PC-3 (cell line): ENCODE results near the gene GSG1L. TPM values are rescaled to one million over a fixed set of nuclear protein-coding genes. Genes with fewer than 3 reads are reported as not detected.

ENCODE experiments used
- ATAC-seq: fragments of 200-7000 bp; cut with Tn5 transposase; 2 replicates; pipeline ENCODE4 v1.9.1; 2020; ENCODE audit warnings: mild to moderate bottlenecking, moderate library complexity
- BruUV-seq: library from RNA; stranded (reverse); fragments of 400-500 nt; replicated peaks from 2 replicates; lab custom pipeline; 2021; lab: Mats Ljungman, UMichigan
- CTCF ChIA-PET: fragments of 300-600 bp; sonication (Branson Sonifier 250); formaldehyde crosslinking; loops from one replicate; lab custom pipeline; 2022; ENCODE audit warnings: antibody characterized with exemption; lab: Charles Lee
- POLR2A ChIA-PET: fragments of 300-600 bp; sonication (Branson Sonifier 250); formaldehyde crosslinking; loops from one replicate; lab custom pipeline; 2022; ENCODE audit warnings: antibody characterized with exemption; ENCODE audit not compliant: unreplicated experiment; lab: Charles Lee
- DNase-seq: peaks from one replicate; pipeline ENCODE4 v3.0.0-alpha.2; 2015
- H2AFZ ChIP-seq: fragments of 300-600 bp; sonication (generic); 2 replicates; pipeline ENCODE4 v1.6.0; 2016; ENCODE audit warnings: antibody characterized with exemption, low read length
- H3F3A ChIP-seq: fragments of 300-600 bp; sonication (generic); one replicate; pipeline ENCODE4 v1.6.0; 2017; ENCODE audit warnings: antibody characterized with exemption, low read length, control low read depth, mild to moderate bottlenecking; ENCODE audit not compliant: unreplicated experiment
- H3K27ac ChIP-seq: fragments of 300-600 bp; sonication (generic); 2 replicates; pipeline ENCODE4 v1.5.1; 2016; ENCODE audit warnings: mild to moderate bottlenecking, low read length
- H3K27me3 ChIP-seq: fragments of 300-600 bp; sonication (generic); 2 replicates; pipeline ENCODE4 v1.6.1; 2016; ENCODE audit warnings: low read length, mixed read lengths
- H3K36me3 ChIP-seq: fragments of 300-600 bp; sonication (generic); 2 replicates; pipeline ENCODE4 v1.6.1; 2016; ENCODE audit warnings: low read depth, mixed run types, low read length, mixed read lengths
- H3K4me1 ChIP-seq: fragments of 300-600 bp; sonication (generic); 2 replicates; pipeline ENCODE4 v1.5.1; 2016; ENCODE audit warnings: low read length; ENCODE audit not compliant: insufficient read depth
- H3K4me2 ChIP-seq: fragments of 300-600 bp; sonication (generic); 2 replicates; pipeline ENCODE4 v1.6.0; 2016; ENCODE audit warnings: low read length
- H3K4me3 ChIP-seq: fragments of 300-600 bp; sonication (generic); 2 replicates; pipeline ENCODE4 v1.5.1; 2016; ENCODE audit warnings: mild to moderate bottlenecking, low read length, mixed read lengths
- H3K79me2 ChIP-seq: fragments of 300-600 bp; sonication (generic); 2 replicates; pipeline ENCODE4 v1.6.1; 2017; ENCODE audit warnings: low read length, mixed read lengths
- H3K9ac ChIP-seq: fragments of 300-600 bp; sonication (generic); 2 replicates; pipeline ENCODE4 v1.6.0; 2016; ENCODE audit warnings: mild to moderate bottlenecking, low read length
- H3K9me2 ChIP-seq: fragments of 300-600 bp; sonication (generic); replicated peaks from 2 replicates; pipeline ENCODE4 v1.6.1; 2016; ENCODE audit warnings: mixed run types, low read length, mixed read lengths
- H3K9me3 ChIP-seq: fragments of 300-600 bp; sonication (generic); 2 replicates; pipeline ENCODE4 v1.6.1; 2016; ENCODE audit warnings: low read length, mixed read lengths
- H4K20me1 ChIP-seq: fragments of 300-600 bp; sonication (generic); 2 replicates; pipeline ENCODE4 v1.6.1; 2016; ENCODE audit warnings: low read length, mixed read lengths
- EZH2 ChIP-seq: fragments of 300-600 bp; sonication (generic); IDR thresholded peaks from one replicate; pipeline ENCODE4 v1.6.1; 2017; ENCODE audit warnings: antibody characterized with exemption, mild to moderate bottlenecking, low read length; ENCODE audit not compliant: unreplicated experiment
- EZH2phosphoT487 ChIP-seq: fragments of 300-600 bp; sonication (generic); IDR thresholded peaks from 2 replicates; pipeline ENCODE4 v1.6.1; 2018; ENCODE audit warnings: mild to moderate bottlenecking, antibody characterized with exemption, low read length, borderline replicate concordance
- intact Hi-C: fragments of 100-400 bp; cut with micrococcal nuclease; formaldehyde crosslinking; loops from 2 replicates; pipeline ENCODE4 v1.9.0; 2023
- total RNA-seq: library from RNA; depleted of rRNA; stranded (reverse); fragments of >200 nt; gene quantifications from 2 replicates; pipeline ENCODE4 v1.2.3, GENCODE V29; 2014
- TF ChIP-seq, protein P1 (sequence below): fragments of 300-600 bp; sonication (generic); conservative IDR thresholded peaks from 2 replicates; pipeline ENCODE4 v1.5.1; 2017; ENCODE audit warnings: antibody characterized with exemption, low read depth, mild to moderate bottlenecking, low read length

The GSG1L gene
- total RNA-seq, 1 experiment from 2014 or later: not detected

DNA sequence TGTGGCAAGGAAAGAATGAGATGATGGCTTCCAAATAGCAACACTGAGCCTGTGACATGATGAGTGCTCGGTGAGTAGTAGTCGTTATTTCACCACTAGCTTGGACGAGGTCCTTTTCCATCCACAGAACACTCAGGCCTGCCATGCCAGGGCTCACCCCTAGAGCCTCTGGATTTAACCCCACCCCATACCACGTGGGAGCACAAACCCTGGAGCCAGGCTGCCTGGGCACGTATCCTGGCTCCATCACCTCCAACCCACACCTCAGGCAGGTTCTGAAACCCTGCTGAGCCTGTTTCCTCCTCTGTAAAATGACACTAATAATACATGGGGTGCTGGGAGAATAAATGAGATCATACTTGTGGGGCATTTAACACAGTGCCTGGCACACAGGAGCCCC is 321.2 kb downstream of the GSG1L start:
- H4K20me1 ChIP-seq: no peaks in the 10 kb centered on the region
- intact Hi-C loops: no loop called here
- no peaks in the 10 kb centered on the region for H3K9me3 ChIP-seq
- H3K9ac ChIP-seq: no peak overlapping the region
- H2AFZ ChIP-seq: no peak overlapping the region
- CTCF ChIA-PET: no interaction called here
- no peaks in the 10 kb centered on the region for H3F3A ChIP-seq
- H3K27ac ChIP-seq: no peak overlapping the region
- no peaks in the 10 kb centered on the region for H3K27me3 ChIP-seq
- H3K9me2 ChIP-seq: no peaks in the 10 kb centered on the region
- H3K79me2 ChIP-seq: no peaks in the 10 kb centered on the region
- ATAC-seq (no peak), DNase-seq (no peak)
- H3K4me3 ChIP-seq: no peak overlapping the region
- POLR2A ChIA-PET: no interaction called here
- H3K36me3 ChIP-seq: no peaks in the 10 kb centered on the region
- no peak overlapping the region for H3K4me2 ChIP-seq
- no peaks in the 10 kb centered on the region for H3K4me1 ChIP-seq
- BruUV-seq: no TSS peak
- TF ChIP-seq EZH2 (no peak), EZH2phosphoT487 (no peak)
- TF ChIP-seq, protein P1, sequence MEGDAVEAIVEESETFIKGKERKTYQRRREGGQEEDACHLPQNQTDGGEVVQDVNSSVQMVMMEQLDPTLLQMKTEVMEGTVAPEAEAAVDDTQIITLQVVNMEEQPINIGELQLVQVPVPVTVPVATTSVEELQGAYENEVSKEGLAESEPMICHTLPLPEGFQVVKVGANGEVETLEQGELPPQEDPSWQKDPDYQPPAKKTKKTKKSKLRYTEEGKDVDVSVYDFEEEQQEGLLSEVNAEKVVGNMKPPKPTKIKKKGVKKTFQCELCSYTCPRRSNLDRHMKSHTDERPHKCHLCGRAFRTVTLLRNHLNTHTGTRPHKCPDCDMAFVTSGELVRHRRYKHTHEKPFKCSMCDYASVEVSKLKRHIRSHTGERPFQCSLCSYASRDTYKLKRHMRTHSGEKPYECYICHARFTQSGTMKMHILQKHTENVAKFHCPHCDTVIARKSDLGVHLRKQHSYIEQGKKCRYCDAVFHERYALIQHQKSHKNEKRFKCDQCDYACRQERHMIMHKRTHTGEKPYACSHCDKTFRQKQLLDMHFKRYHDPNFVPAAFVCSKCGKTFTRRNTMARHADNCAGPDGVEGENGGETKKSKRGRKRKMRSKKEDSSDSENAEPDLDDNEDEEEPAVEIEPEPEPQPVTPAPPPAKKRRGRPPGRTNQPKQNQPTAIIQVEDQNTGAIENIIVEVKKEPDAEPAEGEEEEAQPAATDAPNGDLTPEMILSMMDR: no peak

DNA sequence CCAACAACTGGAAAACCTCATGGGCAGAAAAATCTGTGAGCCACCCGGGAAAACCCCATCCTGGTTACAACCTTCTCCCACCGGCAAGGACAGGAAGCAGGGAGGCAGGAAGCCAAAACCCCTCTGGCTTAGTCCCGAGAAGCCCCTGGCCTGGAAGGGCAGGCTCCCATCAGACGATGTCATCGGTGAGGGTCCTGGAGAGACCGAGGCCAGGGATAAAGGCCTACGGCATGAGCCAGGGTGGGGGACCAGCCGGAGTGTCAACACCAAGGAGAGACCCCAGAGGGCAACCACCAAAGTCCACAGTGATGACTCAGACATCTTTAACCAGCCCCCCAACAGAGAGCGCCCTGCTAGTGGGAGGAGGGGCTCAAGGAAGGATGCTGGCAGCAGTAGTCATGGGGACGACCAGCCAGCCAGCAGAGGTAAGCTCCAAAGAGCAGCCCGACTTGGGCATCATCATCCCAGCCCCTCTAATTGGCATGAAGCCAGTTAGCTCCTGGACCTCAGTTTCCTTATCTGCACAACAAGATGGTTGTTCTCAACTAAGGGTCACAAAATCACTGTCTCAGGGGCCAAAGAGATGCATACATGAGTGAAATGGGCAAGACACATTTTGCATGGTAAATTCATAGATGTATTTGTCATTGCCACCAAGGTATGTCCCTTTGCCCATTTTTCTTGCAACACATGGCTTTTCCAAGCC is 322.9 kb downstream of the GSG1L start:
- CTCF ChIA-PET: no interaction called here

More for the DNA sequence above, 322.9 kb downstream of the GSG1L start:
- no peak overlapping the region for H3K4me3 ChIP-seq
- intact Hi-C loops: no loop called here
- H3K9me3 ChIP-seq: no peaks in the 10 kb centered on the region
- POLR2A ChIA-PET: no interaction called here
- no peaks in the 10 kb centered on the region for H3F3A ChIP-seq
- no peaks in the 10 kb centered on the region for H3K79me2 ChIP-seq
- ATAC-seq (no peak), DNase-seq (no peak)
- no peaks in the 10 kb centered on the region for H3K36me3 ChIP-seq
- TF ChIP-seq, protein P1: no peak
- TF ChIP-seq EZH2: no peak
- no peak for TF ChIP-seq EZH2phosphoT487
- H3K4me1 ChIP-seq: no peaks in the 10 kb centered on the region
- no peaks in the 10 kb centered on the region for H4K20me1 ChIP-seq
- H3K9me2 ChIP-seq: no peaks in the 10 kb centered on the region
- H3K4me2 ChIP-seq: no peak overlapping the region
- H3K27ac ChIP-seq: no peak overlapping the region
- no peaks in the 10 kb centered on the region for H3K27me3 ChIP-seq
- H2AFZ ChIP-seq: no peak overlapping the region
- BruUV-seq: no TSS peak
- H3K9ac ChIP-seq: no peak overlapping the region
